HEK293 (cell line): ENCODE measurements around the gene CTXND2.

ENCODE experiments used
- CTCF ChIP-seq: fragments of 450-650 bp; formaldehyde crosslinking; IDR thresholded peaks from 2 replicates; pipeline ENCODE4 v1.5.1; 2016; ENCODE audit warnings: missing biosample characterization, missing genetic modification characterization
- MYNN ChIP-seq: fragments of 450-650 bp; formaldehyde crosslinking; IDR thresholded peaks from 2 replicates; pipeline ENCODE4 v1.5.1; 2016; ENCODE audit warnings: missing biosample characterization, missing genetic modification characterization, borderline replicate concordance
- REST ChIP-seq: fragments of 450-650 bp; formaldehyde crosslinking; IDR thresholded peaks from 2 replicates; pipeline ENCODE4 v1.5.1; 2016; ENCODE audit warnings: missing biosample characterization, missing genetic modification characterization
- SP2 ChIP-seq: fragments of 450-650 bp; formaldehyde crosslinking; IDR thresholded peaks from 2 replicates; pipeline ENCODE4 v1.5.1; 2016; ENCODE audit warnings: missing biosample characterization, missing genetic modification characterization
- TCF7L2 ChIP-seq: IDR thresholded peaks from 2 replicates; pipeline ENCODE4 v1.6.1; 2011; ENCODE audit warnings: low read depth, mild to moderate bottlenecking, inconsistent platforms, low read length, moderate library complexity, borderline replicate concordance
- ZFP37 ChIP-seq: fragments of 450-650 bp; formaldehyde crosslinking; IDR thresholded peaks from 2 replicates; pipeline ENCODE4 v1.5.1; 2016; ENCODE audit warnings: missing biosample characterization, missing genetic modification characterization
- ZFP41 ChIP-seq: fragments of 450-650 bp; formaldehyde crosslinking; IDR thresholded peaks from 2 replicates; pipeline ENCODE4 v1.5.1; 2016; ENCODE audit warnings: missing biosample characterization, missing genetic modification characterization, borderline replicate concordance
- ZNF121 ChIP-seq: fragments of 450-650 bp; formaldehyde crosslinking; IDR thresholded peaks from 2 replicates; pipeline ENCODE4 v1.5.1; 2016; ENCODE audit warnings: missing biosample characterization, missing genetic modification characterization
- ZNF658 ChIP-seq: fragments of 450-650 bp; formaldehyde crosslinking; IDR thresholded peaks from 2 replicates; pipeline ENCODE4; 2016; ENCODE audit warnings: missing biosample characterization, missing genetic modification characterization
- ZNF670 ChIP-seq: fragments of 450-650 bp; formaldehyde crosslinking; IDR thresholded peaks from 2 replicates; pipeline ENCODE4 v1.5.1; 2016; ENCODE audit warnings: missing biosample characterization, missing genetic modification characterization, low read depth
- ZXDB ChIP-seq: fragments of 450-650 bp; formaldehyde crosslinking; IDR thresholded peaks from 2 replicates; pipeline ENCODE4 v1.5.1; 2016; ENCODE audit warnings: missing biosample characterization, missing genetic modification characterization
- TF ChIP-seq, protein P1 (sequence below): fragments of 450-650 bp; formaldehyde crosslinking; IDR thresholded peaks from 2 replicates; pipeline ENCODE4 v1.5.1; 2016; ENCODE audit warnings: missing biosample characterization, missing genetic modification characterization, low read depth

DNA sequence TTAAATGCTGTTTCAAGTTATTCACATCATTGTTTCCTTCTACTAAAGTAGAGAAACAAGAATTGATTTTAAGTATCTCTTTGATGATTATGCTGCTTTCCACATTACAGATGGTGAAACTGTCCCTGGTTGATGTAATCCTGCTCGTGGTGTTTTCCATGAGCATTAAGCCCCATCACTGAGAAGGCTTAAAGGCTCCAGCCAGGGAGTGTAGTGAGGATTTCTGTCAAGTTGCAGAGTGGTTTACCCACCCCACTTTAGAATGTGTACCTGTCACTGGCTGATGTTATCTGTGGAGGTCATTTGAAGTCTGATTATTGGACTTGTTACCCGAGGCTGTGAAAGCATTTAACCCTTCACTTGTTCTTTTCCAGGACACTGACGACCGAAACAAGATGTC, 74.8 kb downstream of the CTXND2 start:
- TF ChIP-seq CTCF (tag by site-specific recombination) (no peak), ZFP37 (tag by site-specific recombination) (no peak), REST (tag by site-specific recombination) (no peak), ZNF670 (tag by site-specific recombination) (no peak), ZFP41 (no peak), ZNF121 (no peak), ZNF658 (tag by site-specific recombination) (no peak), SP2 (no peak), ZXDB (tag by site-specific recombination) (no peak), MYNN (tag by site-specific recombination) (no peak), TCF7L2 (no peak)
- TF ChIP-seq, protein P1, sequence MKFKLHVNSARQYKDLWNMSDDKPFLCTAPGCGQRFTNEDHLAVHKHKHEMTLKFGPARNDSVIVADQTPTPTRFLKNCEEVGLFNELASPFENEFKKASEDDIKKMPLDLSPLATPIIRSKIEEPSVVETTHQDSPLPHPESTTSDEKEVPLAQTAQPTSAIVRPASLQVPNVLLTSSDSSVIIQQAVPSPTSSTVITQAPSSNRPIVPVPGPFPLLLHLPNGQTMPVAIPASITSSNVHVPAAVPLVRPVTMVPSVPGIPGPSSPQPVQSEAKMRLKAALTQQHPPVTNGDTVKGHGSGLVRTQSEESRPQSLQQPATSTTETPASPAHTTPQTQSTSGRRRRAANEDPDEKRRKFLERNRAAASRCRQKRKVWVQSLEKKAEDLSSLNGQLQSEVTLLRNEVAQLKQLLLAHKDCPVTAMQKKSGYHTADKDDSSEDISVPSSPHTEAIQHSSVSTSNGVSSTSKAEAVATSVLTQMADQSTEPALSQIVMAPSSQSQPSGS (tag by site-specific recombination) = no peak
